ENCODE results near the gene NPHP3. TPM values are rescaled to one million over a fixed set of nuclear protein-coding genes. Genes with fewer than 3 reads are reported as not detected.

NPHP3 gene
- total and polyA plus RNA-seq, 2 of the 4 experiments (the other 2 are of a cell fraction) = 19.9 to 21.3 TPM

DNA sequence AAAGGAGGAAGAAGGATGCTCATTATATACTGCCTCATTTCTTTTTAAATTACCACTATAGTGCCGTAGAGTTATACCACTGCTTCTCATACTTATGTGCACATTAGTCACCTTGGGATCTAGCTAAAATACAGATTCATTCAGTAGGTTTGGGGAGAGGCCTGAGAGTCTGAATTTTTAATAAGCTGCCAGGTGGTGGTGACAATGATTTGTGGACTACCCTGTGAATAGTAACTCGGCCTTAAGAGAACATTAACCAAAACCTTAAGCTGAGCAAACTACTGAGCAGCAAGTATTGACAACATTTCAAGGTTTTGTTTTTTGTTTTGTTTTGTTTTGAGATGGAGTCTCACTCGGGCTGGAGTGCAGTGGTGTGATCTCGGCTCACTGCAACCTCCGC lies 42.3 kb downstream of the NPHP3 start:
- dilution Hi-C loops (cut with HindIII; ENCODE audit: low sequenced_read_pairs, unreplicated experiment) (no loop called here), intact Hi-C loops (cut with micrococcal nuclease) (loop anchor here (5.0 kb wide), 1 partner anchor 32 kb away; no protein-coding TSS in a partner anchor), in situ Hi-C loops (cut with MboI; ENCODE audit: low sequenced_read_pairs) (no loop called here)
- Histone ChIP-seq H2AK9ac (replicated peaks; ENCODE audit: low read depth, low read length, poor library complexity) (no peak overlapping the region), H2BK15ac (ENCODE audit: low read depth, low read length) (no peak overlapping the region), H3K9ac (ENCODE audit: low read depth, low read length) (no peak overlapping the region), H4K91ac (ENCODE audit: insufficient read depth, low read depth, low read length) (no peak overlapping the region), H3K27ac (ENCODE audit: insufficient read depth, low read length) (no peak overlapping the region), H3K4me2 (ENCODE audit: low read depth, low read length) (no peak overlapping the region), H3K27me3 (ENCODE audit: control insufficient read depth, insufficient read depth, low read length) (no peaks in the 10 kb centered on the region), H3K18ac (ENCODE audit: low read depth, low read length) (no peak overlapping the region), H3K4me1 (ENCODE audit: control insufficient read depth, insufficient read depth, low read length) (no peaks in the 10 kb centered on the region), H2BK5ac (ENCODE audit: low read depth, low read length, poor library complexity, severe bottlenecking) (no peak overlapping the region), H3K23ac (ENCODE audit: low read depth, low read length) (no peak overlapping the region), H4K20me1 (ENCODE audit: insufficient read depth, low read length) (no peaks in the 10 kb centered on the region), H3K36me3 (ENCODE audit: control insufficient read depth, insufficient read depth, low read length) (peaks cover 27% of the 10 kb centered on the region), H3K14ac (replicated peaks; ENCODE audit: low read depth, low read length) (no peak overlapping the region), H3K4ac (ENCODE audit: low read depth, low read length) (no peak overlapping the region), H4K5ac (ENCODE audit: low read depth, low read length) (no peak overlapping the region), H3K4me3 (ENCODE audit: insufficient read depth, low read depth, low read length) (no peak overlapping the region), H2BK120ac (ENCODE audit: low read depth, low read length) (no peak overlapping the region), H2BK20ac (ENCODE audit: low read depth, low read length) (no peak overlapping the region), H4K8ac (ENCODE audit: low read depth in 2 of 2, low read length in 2 of 2) (no peak overlapping the region), H2AFZ (replicated peaks; ENCODE audit: low read length, poor library complexity) (no peak overlapping the region), H3K9me3 (ENCODE audit: control insufficient read depth, insufficient read depth, low read length) (no peaks in the 10 kb centered on the region), H3K56ac (ENCODE audit: extremely low read depth, insufficient read depth, low read length) (no peak overlapping the region), H3K9me1 (ENCODE audit: insufficient read depth, low read length) (no peaks in the 10 kb centered on the region), H3K79me1 (ENCODE audit: low read depth in 1 of 2, low read length in 2 of 2) (no peaks in the 10 kb centered on the region; a peak in 1 of 4 replicates), H2AK5ac (ENCODE audit: low read depth, low read length) (no peak overlapping the region)
- ATAC-seq (ENCODE audit: low read depth) = no peak
- ChIA-PET CTCF (interaction anchor here (0.5 kb wide), 1 partner anchor 907 kb away, joined by 3 read pairs; no protein-coding TSS in a partner anchor), POLR2A (ENCODE audit: unreplicated experiment) (no interaction called here)
- no TSS peak for BruUV-seq (replicated peaks)
- WGBS, 2 experiments (ENCODE audit: extremely low coverage in 2 of 2, insufficient read length in 1 of 2) = no CpG with 5 or more reads among the region's 5 CpGs
- DNase-seq = no peak
- TF ChIP-seq CEBPB (IDR thresholded peaks at IDR 0.05; ENCODE audit: low read depth, low read length) (no peak), RFX5 (IDR thresholded peaks at IDR 0.05; ENCODE audit: low read depth, low read length) (no peak), POLR2A (IDR thresholded peaks at IDR 0.05; ENCODE audit: low read depth, low read length) (no peak), RAD21 (IDR thresholded peaks at IDR 0.05; ENCODE audit: low read length) (no peak), BHLHE40 (IDR thresholded peaks at IDR 0.05; ENCODE audit: low read depth, low read length) (no peak), MXI1 (IDR thresholded peaks at IDR 0.05; ENCODE audit: borderline replicate concordance, low read depth, low read length) (no peak), CHD1 (IDR thresholded peaks at IDR 0.05; ENCODE audit: low read depth, low read length) (no peak), SMC3 (IDR thresholded peaks at IDR 0.05; ENCODE audit: low read depth, low read length) (no peak), MAFK (IDR thresholded peaks at IDR 0.05; ENCODE audit: low read depth, low read length) (no peak)
- TF ChIP-seq, protein P1, sequence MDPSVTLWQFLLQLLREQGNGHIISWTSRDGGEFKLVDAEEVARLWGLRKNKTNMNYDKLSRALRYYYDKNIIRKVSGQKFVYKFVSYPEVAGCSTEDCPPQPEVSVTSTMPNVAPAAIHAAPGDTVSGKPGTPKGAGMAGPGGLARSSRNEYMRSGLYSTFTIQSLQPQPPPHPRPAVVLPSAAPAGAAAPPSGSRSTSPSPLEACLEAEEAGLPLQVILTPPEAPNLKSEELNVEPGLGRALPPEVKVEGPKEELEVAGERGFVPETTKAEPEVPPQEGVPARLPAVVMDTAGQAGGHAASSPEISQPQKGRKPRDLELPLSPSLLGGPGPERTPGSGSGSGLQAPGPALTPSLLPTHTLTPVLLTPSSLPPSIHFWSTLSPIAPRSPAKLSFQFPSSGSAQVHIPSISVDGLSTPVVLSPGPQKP (IDR thresholded peaks at IDR 0.05; ENCODE audit: borderline replicate concordance, low read depth, low read length) = no peak
